Fibroblast of lung (primary cell): Measurements from ENCODE around the gene RBP7.

ENCODE experiments used
- CTCF ChIP-seq, 2 donors: IDR thresholded peaks in 1 of 2; conservative IDR thresholded peaks in 1 of 2; 1 replicate in 1 of 2; 2 replicates in 1 of 2; pipeline ENCODE4 v1.5.1; 2011 to 2012; ENCODE audit warnings: low read length in 2 of 2, control low read depth in 1 of 2, inconsistent platforms in 1 of 2, low read depth in 1 of 2, mild to moderate bottlenecking in 1 of 2
- EZH2 ChIP-seq: IDR thresholded peaks from 2 replicates; pipeline ENCODE4 v1.5.1; 2012; ENCODE audit warnings: low read length, control low read depth, mild to moderate bottlenecking; ENCODE audit errors: missing control alignments

- no peak for TF ChIP-seq EZH2
- no peak for TF ChIP-seq CTCF (conservative IDR thresholded peaks at IDR 0.05 in 1 of 2, IDR thresholded peaks at IDR 0.05 in 1 of 2; ENCODE audit: low read depth in 1 of 2, low read length in 2 of 2)
Measured at GRCh38 chr1:9992910-9993309, 4.1 kb upstream of the RBP7 start.
